HEK293T (cell line): ENCODE measurements around the gene TTC7B.

Source experiments
- ARNT ChIP-seq: fragments of 450-650 bp; IDR thresholded peaks from 2 replicates; pipeline ENCODE4 v1.6.1; 2017; ENCODE audit warnings: mild to moderate bottlenecking
- CTBP1 ChIP-seq: fragments of 450-650 bp; IDR thresholded peaks from 2 replicates; pipeline ENCODE4 v1.6.1; 2016; ENCODE audit warnings: borderline replicate concordance
- FOXM1 ChIP-seq: fragments of 450-650 bp; IDR thresholded peaks from 2 replicates; pipeline ENCODE4 v1.6.1; 2017; ENCODE audit warnings: mild to moderate bottlenecking, borderline replicate concordance
- LEF1 ChIP-seq: fragments of 450-650 bp; IDR thresholded peaks from 2 replicates; pipeline ENCODE4 v1.6.1; 2017; ENCODE audit warnings: mild to moderate bottlenecking, borderline replicate concordance
- PKNOX1 ChIP-seq: fragments of 450-650 bp; IDR thresholded peaks from 2 replicates; pipeline ENCODE4 v1.6.1; 2016
- SP1 ChIP-seq: fragments of 450-650 bp; IDR thresholded peaks from 2 replicates; pipeline ENCODE4 v1.6.1; 2017
- TARDBP ChIP-seq: fragments of 450-650 bp; IDR thresholded peaks from 2 replicates; pipeline ENCODE4 v1.6.1; 2016

GRCh38 chr14:90551733-90552464, 264.3 kb downstream of the TTC7B start:
- no peak for TF ChIP-seq SP1
- no peak for TF ChIP-seq PKNOX1
- TF ChIP-seq FOXM1, result no peak
- no peak for TF ChIP-seq ARNT
- no peak for TF ChIP-seq TARDBP
- no peak for TF ChIP-seq LEF1
- TF ChIP-seq CTBP1, result no peak
